Stimulated activated CD8-positive, alpha-beta memory T cell treated with anti-CD3 and anti-CD28 coated beads, Interleukin-7, amount 100 ng/mL, for 24 hours (primary cell): ENCODE results near the gene MFAP3L.
"Not testable (repeated sequence)": the region's sequence is repeated elsewhere in the genome, so short reads cannot be mapped to it uniquely, and the experiment has no call there.

ENCODE experiments used
- DNase-seq: peaks from one replicate; pipeline ENCODE4 v3.0.0-alpha.2; 2020; ENCODE audit warnings: low read depth

MFAP3L gene

GRCh38 chr4:169987327-169988228 is 38.6 kb downstream of the MFAP3L start:
- DNase-seq = no peak

GRCh38 chr4:169986369-169986768 is 39.8 kb downstream of the MFAP3L start:
- no peak for DNase-seq

DNA sequence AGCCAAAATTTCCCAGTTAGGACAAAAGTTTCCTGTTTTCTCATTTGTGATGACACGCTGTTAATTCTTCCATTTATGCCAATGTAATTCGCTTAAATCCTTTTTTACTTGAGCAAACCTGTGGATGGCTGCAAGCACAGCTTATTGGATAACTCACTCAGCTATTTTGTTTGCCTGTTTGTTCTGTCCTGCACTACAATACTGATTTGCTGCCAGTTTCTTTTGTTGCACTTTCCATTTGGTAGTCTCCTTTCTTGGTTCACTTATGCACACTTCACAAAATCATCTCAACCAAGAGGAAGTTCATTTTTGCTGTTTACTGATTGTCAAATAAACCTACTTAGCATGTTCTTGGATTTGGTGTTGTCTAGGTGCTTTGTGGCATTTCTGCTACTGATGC is 40.3 kb downstream of the MFAP3L start:
- no peak for DNase-seq

DNA sequence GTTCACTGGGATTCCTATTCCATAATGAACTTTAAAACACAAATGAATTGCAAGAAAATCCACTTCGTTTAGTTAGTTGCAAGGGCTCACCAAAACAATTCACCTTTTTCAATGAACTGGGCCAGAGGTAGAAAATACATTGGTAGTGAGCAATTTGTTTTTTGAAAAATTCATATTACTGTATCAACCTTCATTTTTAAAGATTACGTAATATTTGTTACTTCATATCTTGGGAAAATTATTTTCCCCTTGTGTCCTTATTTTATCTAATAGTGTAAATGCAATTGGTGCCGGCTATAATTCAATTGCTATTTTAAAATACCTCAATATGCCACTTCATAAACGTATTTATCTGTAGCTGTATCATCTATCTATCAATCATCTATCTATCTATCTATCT is 41.5 kb downstream of the MFAP3L start:
- DNase-seq = no peak

DNA sequence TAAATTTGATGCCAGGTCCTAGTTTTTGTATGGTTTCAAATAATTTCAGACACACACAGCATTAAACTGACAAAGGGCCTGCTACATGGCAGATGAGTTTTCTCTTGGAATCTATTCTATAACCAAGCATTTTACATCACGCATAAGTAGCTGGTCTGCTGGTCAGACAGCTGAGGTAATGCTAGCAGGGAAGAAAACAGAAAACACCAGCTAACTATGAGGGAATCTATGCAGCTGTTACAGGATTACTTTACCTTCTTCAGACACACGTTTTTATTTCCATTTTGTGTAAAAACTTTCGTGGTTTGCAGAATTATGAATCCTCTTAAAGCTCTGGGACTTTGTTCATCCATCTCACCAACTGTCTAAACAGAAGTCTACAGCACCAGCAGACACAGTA is 42.0 kb downstream of the MFAP3L start:
- DNase-seq = no peak

GRCh38 chr4:169976951-169977350 is 49.2 kb downstream of the MFAP3L start:
- no peak for DNase-seq

DNA sequence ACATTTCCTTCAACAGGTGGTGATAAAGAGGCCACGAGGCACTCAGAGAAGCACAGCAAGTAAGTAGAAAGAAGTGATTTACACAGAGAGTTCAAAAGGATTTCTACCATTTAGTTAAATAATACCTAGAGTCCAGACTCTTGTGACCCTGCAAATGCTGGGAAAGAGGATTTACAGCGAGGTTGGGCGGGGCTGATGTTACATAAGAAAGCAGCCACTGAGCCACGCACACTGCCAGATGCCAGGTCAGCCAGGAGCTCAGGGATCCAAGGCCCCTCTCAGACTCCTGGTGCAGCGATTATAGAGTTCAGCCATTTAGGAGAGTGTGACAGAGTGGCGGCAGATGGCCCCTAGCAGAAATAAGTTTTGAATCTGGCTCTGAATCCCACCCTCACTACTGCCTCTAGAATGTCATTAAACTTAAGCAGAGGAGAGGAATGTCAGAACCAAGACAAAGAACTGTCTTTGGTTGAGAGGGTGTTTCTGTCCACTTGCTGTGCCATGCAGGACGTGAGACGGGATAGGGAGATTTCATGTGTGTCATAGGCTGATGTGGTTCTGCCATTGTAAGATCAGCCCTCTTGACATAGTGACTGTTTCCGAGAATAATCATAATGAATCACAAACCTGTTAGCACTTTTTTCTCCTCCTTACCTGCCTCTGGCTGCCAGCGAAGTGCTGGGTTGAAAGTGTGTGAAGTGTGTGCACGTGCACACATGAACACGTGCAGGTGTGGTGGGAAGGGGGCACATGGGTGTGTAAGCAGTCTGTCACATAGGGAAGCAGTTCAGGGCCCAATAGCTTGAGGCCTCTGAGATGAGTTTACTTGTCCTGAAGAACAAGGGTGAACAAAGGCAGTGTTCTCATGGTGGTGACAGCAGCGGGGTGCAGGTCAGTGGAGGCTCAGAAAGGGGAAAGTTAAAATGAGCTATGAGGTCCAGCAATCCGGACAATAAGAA is 50.1 kb downstream of the MFAP3L start:
- DNase-seq = no peak

- no peak for DNase-seq
These were observed 50.9 kb downstream of the MFAP3L start for GRCh38 chr4:169975131-169975837.

GRCh38 chr4:169971456-169972015 is 54.7 kb downstream of the MFAP3L start:
- DNase-seq = no peak

DNA sequence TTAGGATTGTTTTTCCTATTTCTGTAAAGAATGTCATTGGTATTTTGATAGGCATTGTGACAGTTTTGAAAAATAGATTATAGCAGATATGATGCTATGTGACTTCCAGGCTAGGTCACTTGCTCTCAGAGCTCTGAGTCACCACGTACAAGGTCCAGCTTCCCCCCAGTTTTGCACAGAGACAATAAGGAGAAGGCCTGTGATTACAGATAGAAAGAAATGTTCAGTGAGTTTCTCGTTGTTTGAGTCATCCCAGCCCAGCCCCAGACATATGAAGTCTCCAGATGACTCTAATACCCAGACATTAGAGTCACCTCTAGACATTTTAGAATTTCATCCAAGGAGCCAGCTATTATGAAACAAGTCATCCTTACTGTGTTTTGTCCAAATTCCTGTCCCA is 57.2 kb downstream of the MFAP3L start:
- no peak for DNase-seq

DNA sequence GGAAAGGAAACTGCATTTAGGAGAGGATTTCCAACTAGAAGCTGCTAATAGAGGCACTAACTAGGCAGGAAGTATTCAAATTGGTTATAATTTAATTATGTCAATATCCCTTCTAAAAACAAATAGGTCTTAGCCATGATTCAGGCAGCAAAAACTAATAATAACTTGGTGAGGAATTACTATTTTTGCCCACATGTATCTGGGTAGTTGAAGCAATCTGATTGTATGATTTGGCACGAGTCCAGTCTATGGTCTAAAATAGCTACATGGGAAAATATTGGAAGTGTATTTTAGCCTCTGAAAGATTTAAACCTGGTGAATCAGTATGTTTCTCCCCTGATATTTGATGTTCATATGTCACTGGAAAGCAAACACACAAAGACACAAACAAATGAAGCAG is 62.2 kb downstream of the MFAP3L start:
- DNase-seq = no peak

- no peak for DNase-seq
These were observed 66.9 kb downstream of the MFAP3L start for GRCh38 chr4:169959254-169959653.

DNA sequence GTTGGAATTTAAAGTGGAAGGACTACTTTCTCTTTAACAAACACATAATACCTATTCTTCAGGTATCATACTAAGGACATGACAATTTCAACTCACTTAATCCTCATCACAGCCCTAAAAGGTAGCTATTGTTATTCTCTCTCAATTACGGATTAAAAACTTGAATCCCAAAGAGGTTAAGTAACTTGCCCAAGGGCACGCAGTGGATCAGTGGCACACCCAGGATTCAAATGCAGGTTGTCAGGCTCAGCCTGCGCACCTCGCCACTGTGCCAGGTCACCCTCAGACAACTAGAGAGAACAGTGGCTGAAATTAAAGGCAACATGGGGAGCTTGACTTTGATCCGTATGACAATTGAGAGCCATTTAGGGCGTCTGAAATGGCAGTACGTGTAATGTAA is 67.6 kb downstream of the MFAP3L start:
- no peak for DNase-seq

GRCh38 chr4:169957785-169958184 is 68.4 kb downstream of the MFAP3L start:
- no peak for DNase-seq

DNA sequence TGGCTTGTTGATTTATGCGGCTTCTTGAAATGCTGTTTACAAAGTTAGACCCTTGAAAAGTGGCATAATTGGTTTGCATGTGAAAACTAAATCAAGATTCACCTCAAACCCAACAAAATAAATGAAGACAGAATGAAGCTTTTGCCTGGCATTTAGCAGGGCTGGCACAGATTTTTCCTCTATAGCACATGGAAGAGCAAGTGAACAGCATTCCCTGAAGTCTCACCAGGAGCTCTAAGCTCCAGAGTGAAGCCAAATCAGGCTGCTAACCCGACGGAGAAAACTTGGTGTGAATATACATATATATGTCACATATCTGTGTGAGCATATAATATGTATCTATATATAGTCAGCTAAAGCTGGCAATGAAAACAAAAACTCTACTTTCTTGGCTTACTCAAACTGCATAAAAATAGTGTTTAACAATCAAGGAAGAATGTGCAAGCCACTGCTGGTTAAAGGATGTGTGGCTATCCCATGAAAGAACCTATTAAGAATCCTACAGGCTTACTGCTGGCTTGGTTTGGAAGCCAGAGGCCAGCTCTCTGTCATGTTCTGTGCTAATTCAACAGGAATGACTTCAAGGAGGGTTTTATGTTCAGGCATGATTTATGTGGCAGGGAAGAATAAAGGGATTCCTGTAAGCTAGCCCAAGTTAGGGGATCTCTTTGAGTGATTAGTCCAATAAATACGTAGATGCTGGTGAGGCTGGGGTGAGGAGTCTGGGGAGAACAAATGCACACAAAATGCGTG is 69.9 kb downstream of the MFAP3L start:
- no peak for DNase-seq

GRCh38 chr4:169955521-169955920 is 70.7 kb downstream of the MFAP3L start:
- no peak for DNase-seq

- DNase-seq = no peak
These were observed 73.8 kb downstream of the MFAP3L start for GRCh38 chr4:169952236-169953002.

- DNase-seq = no peak
These were observed 77.9 kb downstream of the MFAP3L start for GRCh38 chr4:169948271-169948670.

GRCh38 chr4:169945636-169946035 is 80.6 kb downstream of the MFAP3L start:
- DNase-seq = no peak

DNA sequence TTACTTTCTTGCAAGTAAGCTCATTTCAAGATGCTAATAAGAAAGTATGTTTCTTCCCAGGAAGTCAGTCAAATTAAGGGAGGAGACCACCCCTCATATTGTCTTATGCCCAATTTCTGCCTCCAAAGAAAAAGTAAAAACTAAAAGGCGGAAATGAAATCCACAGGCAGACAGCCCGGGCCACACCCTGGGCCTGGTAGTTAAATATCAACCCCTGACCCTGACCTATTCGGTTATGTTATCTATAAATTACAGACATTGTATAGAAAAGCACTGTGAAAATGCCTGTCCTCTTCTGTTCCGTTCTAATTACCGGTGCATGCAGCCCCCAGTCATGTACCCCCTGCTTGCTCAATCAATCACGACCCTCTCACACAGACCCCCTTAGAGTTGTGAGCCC is 82.6 kb downstream of the MFAP3L start:
- not testable (repeated sequence) for DNase-seq
